ENCODE data around the gene CCDC142.

DNA sequence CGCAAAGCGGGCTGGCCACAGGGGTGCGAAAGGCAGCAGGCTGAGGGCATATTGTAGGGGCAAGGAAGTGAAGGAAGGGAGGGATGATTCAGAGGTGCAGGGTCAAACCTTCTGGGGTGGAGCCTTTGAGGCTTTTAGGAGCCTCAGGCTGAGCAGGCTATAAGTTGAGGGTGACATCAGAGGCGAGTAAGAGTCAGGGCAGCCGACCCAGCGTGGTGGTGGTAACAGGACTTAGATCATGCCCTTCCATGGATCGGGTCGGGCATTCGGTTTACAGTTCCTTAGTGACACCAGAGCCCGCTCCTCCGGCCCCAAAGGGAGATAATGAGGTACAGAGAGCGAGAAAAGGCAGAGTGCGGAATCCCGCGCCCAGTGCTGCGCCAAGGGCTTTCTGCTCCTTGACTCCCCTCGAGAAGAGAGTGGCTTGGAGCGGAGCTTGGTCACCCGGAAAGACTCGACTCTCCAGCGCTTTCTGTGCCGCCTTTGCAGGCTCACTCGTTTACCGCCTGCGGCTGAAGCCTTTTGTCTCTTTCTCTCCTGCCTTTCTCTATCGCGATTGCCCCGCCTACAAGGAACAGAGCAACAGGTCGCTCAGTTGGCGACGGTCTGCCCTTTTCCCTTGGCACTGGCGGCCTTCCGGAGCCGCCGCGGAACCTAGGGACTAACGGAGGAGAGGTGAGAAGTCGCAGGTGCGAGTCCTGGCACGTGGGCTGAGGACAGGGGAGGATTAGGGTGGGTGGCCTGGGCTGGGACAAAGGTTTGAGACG, 15.9 kb upstream of the CCDC142 start:
- TF ChIP-seq, protein P1, sequence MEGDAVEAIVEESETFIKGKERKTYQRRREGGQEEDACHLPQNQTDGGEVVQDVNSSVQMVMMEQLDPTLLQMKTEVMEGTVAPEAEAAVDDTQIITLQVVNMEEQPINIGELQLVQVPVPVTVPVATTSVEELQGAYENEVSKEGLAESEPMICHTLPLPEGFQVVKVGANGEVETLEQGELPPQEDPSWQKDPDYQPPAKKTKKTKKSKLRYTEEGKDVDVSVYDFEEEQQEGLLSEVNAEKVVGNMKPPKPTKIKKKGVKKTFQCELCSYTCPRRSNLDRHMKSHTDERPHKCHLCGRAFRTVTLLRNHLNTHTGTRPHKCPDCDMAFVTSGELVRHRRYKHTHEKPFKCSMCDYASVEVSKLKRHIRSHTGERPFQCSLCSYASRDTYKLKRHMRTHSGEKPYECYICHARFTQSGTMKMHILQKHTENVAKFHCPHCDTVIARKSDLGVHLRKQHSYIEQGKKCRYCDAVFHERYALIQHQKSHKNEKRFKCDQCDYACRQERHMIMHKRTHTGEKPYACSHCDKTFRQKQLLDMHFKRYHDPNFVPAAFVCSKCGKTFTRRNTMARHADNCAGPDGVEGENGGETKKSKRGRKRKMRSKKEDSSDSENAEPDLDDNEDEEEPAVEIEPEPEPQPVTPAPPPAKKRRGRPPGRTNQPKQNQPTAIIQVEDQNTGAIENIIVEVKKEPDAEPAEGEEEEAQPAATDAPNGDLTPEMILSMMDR (conservative IDR thresholded peaks at IDR 0.05) = no peak
- no peak for TF ChIP-seq EZH2 (IDR thresholded peaks at IDR 0.05; ENCODE audit: low read depth)
